Endometrium (tissue), 2 donors: ENCODE results near the gene GLRX.
"Not testable (repeated sequence)": the region's sequence is repeated elsewhere in the genome, so short reads cannot be mapped to it uniquely, and the experiment has no call there.

Source experiments
- FAIRE-seq: peaks from 2 replicates; lab custom pipeline; 2012; peaks lifted over from hg19 to GRCh38; lab: Jason Lieb, UNC
- donor health status: control.
- donor health status: control.

Gene GLRX

GRCh38 chr5:95826949-95827891 is 4.7 kb upstream of the GLRX start:
- no peak for FAIRE-seq

- no peak for FAIRE-seq
Measured at GRCh38 chr5:95825495-95825894, 3.0 kb upstream of the GLRX start.

GRCh38 chr5:95824747-95825146 is 2.2 kb upstream of the GLRX start:
- FAIRE-seq = no peak

GRCh38 chr5:95823738-95824609 is 1.4 kb upstream of the GLRX start:
- no peak for FAIRE-seq

GRCh38 chr5:95823218-95823737 is 752 bp upstream of the GLRX start:
- FAIRE-seq = no peak

DNA sequence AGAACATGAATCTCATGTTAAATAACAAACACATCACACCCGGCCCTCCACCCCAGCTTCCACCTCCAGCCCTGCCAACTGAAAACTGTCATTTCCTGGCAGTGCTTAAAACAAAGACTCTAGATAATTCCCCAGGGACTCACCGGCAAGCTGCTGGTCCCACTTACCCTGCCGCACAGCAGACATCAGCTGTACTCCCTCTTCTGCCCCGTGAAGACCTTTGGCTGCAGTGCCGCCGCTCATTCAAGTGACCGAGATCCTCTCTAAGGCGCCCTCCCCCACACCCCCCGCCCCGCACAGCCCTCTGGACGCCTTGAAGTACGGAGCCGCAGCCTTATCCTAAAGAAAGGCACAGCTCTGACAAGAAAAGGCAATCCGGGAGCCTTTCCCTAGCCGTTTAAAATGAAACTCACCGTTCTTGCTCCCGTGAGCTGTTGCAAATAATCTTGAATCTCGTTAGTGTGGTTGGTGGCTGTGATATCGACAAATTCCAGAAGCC is 434 bp downstream of the GLRX start:
- FAIRE-seq = no peak

DNA sequence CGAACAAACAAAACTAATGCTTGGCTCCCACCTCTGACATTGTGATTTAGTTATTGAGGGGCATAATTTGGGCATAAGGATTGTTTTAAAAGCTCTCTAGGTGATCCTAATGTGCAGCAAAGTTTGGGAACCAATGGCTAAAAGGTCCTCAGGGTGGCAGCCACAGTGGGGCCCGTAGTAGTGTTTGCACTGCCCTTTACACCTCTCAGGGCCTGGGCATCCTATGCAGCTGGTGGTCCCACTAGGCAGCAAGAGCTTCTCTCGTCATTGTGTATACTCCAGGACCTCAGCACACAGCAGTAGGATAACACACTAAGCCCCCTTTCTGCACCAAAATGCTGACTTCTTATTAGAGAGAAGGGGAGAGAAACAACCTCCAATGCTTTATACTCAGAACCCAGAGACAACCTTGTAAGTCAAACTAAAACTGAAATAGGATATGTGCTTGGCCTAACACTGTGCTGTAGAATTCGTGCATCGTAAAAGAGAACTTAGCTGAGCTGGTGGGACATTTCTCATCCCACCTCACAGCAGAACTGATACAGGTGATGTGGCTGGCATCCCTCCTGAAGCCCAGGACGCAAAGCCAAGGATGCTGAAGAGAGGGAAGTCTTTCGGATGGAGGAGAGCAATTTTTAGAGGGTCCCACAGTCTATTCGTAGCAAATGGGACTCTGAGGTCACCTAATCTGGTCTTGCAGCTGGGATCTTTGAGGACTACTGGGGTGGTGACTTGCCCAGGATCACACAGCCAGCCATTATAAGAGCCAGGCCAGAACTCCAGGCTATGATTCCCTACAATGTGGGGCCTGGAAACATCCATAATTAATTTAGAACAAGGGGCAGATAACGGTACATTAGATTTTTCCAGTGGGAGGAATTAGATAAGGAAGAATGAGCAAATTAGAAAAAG is 1.2 kb downstream of the GLRX start:
- FAIRE-seq = no peak

- FAIRE-seq = no peak
Measured at GRCh38 chr5:95818181-95819147, 4.1 kb downstream of the GLRX start.

GRCh38 chr5:95817430-95817829 is 5.1 kb downstream of the GLRX start:
- FAIRE-seq = no peak

DNA sequence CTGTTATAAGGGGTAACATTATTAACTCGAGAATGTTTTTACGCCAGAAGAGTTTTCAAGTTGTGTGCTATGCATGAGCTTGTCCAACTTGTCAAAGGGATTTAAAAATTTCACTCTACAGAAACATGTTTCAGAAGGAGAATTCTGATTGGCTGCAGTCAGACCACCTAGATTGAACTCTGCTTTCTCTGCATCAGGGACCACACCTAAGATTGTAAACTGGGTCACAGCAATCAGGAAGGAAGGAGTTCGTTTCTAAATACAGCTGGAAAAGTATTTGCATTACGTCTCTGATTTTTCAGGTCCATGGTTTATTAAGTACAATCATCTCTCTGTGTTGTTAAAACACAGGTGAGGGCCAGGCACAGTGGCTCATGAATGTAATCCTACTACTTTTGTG is 5.8 kb downstream of the GLRX start:
- FAIRE-seq = no peak

- FAIRE-seq = no peak
Measured at GRCh38 chr5:95816341-95816740, 6.2 kb downstream of the GLRX start.

GRCh38 chr5:95815155-95815729 is 7.3 kb downstream of the GLRX start:
- no peak for FAIRE-seq

DNA sequence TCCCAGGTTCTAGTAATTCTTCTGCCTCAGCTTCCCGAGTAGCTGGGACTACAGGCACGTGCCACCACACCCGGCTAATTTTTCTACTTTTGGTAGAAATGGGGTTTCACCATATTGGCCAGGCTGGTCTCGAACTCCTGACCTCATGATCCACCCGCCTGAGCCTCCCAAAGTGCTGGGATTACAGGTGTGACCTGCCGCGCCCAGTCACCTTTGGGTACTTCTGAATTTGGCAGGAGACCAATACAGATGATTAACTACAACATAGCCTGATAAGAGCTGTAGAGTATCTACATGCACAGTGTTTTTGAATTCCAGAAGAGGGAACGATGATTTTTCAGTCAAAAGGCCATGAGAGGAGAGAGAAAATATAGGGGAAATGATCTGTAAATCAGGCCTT is 9.5 kb downstream of the GLRX start:
- not testable (repeated sequence) for FAIRE-seq

GRCh38 chr5:95812074-95812471 is 10.5 kb downstream of the GLRX start:
- no peak for FAIRE-seq

DNA sequence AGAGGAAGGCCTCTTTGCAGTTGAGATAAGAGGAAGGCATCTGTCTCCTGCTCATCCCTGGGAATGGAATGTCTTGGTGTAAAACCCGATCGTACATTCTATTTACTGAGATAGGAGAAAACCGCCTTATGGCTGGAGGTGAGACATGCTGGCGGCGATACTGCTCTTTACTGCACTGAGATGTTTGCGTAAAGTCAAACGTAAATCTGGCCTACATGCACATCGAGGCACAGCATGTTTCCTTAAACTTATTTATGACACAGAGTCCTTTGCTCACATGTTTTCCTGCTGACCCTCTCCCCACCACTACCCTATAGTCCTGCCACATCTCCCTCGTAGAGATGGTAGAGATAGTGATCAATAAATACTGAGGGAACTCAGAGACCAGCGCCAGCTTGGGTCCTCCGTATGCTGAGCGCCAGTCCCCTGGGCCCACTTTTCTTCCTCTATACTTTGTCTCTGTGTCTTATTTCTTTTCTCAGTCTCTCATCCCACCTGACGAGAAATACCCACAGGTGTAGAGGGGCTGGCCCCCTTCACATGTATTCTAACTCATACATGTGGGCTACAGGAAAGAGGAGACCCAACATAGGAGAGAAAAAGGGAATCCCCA is 11.0 kb downstream of the GLRX start:
- not testable (repeated sequence) for FAIRE-seq

- FAIRE-seq = not testable (repeated sequence)
Measured at GRCh38 chr5:95811126-95811423, 11.5 kb downstream of the GLRX start.

DNA sequence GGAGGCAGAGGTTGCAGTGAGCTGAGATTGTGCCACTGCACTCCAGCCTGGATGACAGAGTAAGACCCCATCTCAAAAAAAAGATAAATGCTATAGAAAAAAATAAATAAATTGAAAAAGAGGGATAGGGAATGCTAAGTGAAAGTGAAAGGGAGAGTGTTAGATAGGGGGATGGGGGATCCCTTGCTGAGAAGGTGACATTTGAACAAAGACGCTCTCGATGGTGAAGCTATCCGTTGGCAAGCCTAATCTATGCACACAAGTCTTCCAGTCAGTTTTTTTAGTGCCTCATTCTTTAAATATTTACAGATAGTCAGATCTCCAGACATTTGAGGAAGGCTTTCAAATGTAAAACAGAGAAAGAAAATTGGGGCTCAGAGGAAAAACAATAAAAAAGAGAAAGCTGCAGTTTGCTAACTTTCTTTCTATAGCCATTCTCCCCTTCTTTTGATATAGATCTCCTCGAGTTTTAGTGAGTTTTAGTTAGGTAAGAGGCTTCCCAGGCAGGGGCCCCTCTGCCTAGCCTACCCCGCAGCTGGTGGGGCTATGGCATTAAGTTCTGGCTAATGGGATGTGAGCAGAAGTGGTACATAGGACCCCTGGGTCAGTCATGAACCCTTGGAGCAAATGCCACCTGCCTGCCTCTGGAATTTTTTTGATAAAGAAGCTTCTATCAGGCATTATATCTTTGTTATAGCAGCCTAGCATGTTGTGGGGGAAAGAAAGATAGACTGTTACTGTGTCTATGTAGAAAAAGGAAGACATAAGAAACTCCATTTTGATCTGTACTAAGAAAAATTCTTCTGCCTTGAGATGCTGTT is 12.0 kb downstream of the GLRX start:
- FAIRE-seq = no peak

- no peak for FAIRE-seq
Measured at GRCh38 chr5:95809414-95809960, 13.0 kb downstream of the GLRX start.
